ENCODE data around the gene DHX29.
"Not testable (repeated sequence)": the region's sequence is repeated elsewhere in the genome, so short reads cannot be mapped to it uniquely, and the experiment has no call there.

The DHX29 gene

GRCh38 chr5:55307383-55308253 is at the start of gene DHX29, which contains the start of gene MTREX:
DHX29 (minus strand) TSS chr5:55307694; CDS start chr5:55307573, 121 bp downstream.
MTREX (plus strand) TSS chr5:55307989; CDS start chr5:55308014, 25 bp downstream.
- DNase-seq: peak; percentile 73

GRCh38 chr5:55356896-55357295 is 49.4 kb upstream of the DHX29 start:
- no peak for DNase-seq

GRCh38 chr5:55350754-55351153 is 43.3 kb upstream of the DHX29 start:
- no peak for DNase-seq

- no peak for DNase-seq
These were observed 40.3 kb upstream of the DHX29 start for GRCh38 chr5:55347786-55348185.

GRCh38 chr5:55345327-55345726 is 37.8 kb upstream of the DHX29 start:
- DNase-seq: no peak

GRCh38 chr5:55344392-55344992 is 37.0 kb upstream of the DHX29 start:
- no peak for DNase-seq

- no peak for DNase-seq
These were observed 36.1 kb upstream of the DHX29 start for GRCh38 chr5:55343609-55344008.

- DNase-seq: no peak
These were observed 35.6 kb upstream of the DHX29 start for GRCh38 chr5:55343107-55343506.

- no peak for DNase-seq
These were observed 31.3 kb upstream of the DHX29 start for GRCh38 chr5:55338810-55339243.

- DNase-seq: no peak
These were observed 30.7 kb upstream of the DHX29 start for GRCh38 chr5:55338092-55338613.

GRCh38 chr5:55333811-55334210 is 26.3 kb upstream of the DHX29 start:
- DNase-seq: no peak

- DNase-seq: no peak
These were observed 25.5 kb upstream of the DHX29 start for GRCh38 chr5:55333017-55333416.

GRCh38 chr5:55331321-55331720 is 23.8 kb upstream of the DHX29 start:
- DNase-seq: no peak

GRCh38 chr5:55327281-55327680 is 19.8 kb upstream of the DHX29 start:
- no peak for DNase-seq

- DNase-seq: no peak
These were observed 18.1 kb upstream of the DHX29 start for GRCh38 chr5:55325621-55326020.

GRCh38 chr5:55324815-55325418 is 17.4 kb upstream of the DHX29 start:
- DNase-seq: no peak

GRCh38 chr5:55324006-55324405 is 16.5 kb upstream of the DHX29 start:
- no peak for DNase-seq

- DNase-seq: no peak
These were observed 13.1 kb upstream of the DHX29 start for GRCh38 chr5:55320571-55320970.

GRCh38 chr5:55319491-55319890 is 12.0 kb upstream of the DHX29 start:
- DNase-seq: no peak

GRCh38 chr5:55318237-55318636 is 10.7 kb upstream of the DHX29 start:
- not testable (repeated sequence) for DNase-seq

GRCh38 chr5:55316837-55317236 is 9.3 kb upstream of the DHX29 start:
- no peak for DNase-seq

GRCh38 chr5:55316289-55316688 is 8.8 kb upstream of the DHX29 start:
- no peak for DNase-seq

GRCh38 chr5:55313870-55314617 is 6.5 kb upstream of the DHX29 start:
- no peak for DNase-seq
